ENCODE data around the gene SLC39A11.
"Not testable (repeated sequence)": the region's sequence is repeated elsewhere in the genome, so short reads cannot be mapped to it uniquely, and the experiment has no call there.

The SLC39A11 gene

DNA sequence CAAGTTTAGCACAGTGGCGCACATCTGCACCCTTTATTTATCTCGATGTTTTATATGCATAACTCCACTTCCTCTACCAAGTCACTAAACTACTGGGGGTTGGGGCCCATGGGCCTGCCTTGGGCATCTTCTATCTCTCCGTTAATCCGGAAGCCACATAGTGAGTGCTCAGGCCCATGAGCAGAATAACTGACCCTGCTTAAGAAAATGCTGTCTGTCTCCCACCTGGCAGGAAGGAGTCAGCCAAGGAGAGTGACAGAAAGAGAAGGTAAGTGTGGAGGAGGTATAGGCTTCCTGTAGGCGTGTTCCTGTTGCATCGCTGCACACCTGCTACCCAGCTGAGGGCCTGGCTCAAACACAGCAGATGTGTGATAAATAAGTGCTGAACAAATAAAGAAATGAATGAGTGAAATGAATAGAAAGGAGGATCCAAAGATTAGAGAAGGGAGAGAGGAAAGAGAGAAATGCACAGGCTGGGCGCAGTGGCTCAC, 320.1 kb downstream of the SLC39A11 start:
- DNase-seq = no peak

GRCh38 chr17:72771734-72772133, 320.8 kb downstream of the SLC39A11 start:
- DNase-seq = no peak

GRCh38 chr17:72766761-72767356, 325.6 kb downstream of the SLC39A11 start:
- no peak for DNase-seq

GRCh38 chr17:72765368-72766153, 326.9 kb downstream of the SLC39A11 start:
- DNase-seq = no peak

DNA sequence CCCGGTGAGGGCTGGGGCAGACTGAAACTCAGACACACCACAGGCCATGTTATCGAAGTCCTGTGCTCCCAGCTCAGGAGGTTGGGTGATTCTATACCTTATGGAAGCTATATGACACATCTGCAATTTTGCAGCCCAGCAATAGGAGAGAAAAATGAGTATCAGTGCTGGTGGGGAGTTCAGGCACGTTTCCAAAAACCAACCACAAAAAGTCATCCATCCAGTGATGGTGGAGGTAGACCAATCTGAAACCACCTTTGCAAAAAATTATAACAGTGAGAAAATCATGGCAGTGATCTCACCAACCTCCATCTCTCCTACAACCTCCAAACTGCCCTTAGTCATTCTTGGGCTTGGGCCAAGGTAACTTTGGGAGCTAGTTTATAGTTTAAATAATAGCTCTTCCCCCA, 327.9 kb downstream of the SLC39A11 start:
- DNase-seq = no peak

GRCh38 chr17:72763981-72764380, 328.5 kb downstream of the SLC39A11 start:
- DNase-seq = no peak

- DNase-seq = not testable (repeated sequence)
Measured at GRCh38 chr17:72761893-72762575, 330.5 kb downstream of the SLC39A11 start.

- no peak for DNase-seq
Measured at GRCh38 chr17:72761431-72761830, 331.1 kb downstream of the SLC39A11 start.

- no peak for DNase-seq
Measured at GRCh38 chr17:72760368-72760767, 332.1 kb downstream of the SLC39A11 start.

GRCh38 chr17:72759301-72759700, 333.2 kb downstream of the SLC39A11 start:
- no peak for DNase-seq

GRCh38 chr17:72756256-72756655, 336.2 kb downstream of the SLC39A11 start:
- DNase-seq = no peak

DNA sequence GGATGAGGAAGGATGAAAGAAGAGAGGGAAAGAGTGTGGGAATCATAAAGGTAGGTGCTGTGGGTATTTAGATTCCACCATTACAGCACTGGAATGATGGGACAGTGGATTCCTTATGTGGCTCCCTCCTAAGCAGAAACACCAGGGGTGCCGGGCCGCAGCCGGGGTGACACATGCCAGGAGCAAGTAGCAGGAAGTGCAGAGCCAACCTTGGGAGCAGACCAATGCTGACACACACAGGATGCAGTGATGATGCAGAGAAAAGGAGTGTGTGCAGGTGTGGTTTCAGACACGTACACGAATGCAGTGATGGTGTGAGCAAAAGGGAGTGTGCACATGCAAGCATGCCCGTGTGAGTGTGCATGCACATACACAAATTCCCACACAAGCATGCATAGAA, 338.0 kb downstream of the SLC39A11 start:
- no peak for DNase-seq

- DNase-seq = no peak
Measured at GRCh38 chr17:72751746-72752145, 340.7 kb downstream of the SLC39A11 start.

GRCh38 chr17:72749119-72749572, 343.3 kb downstream of the SLC39A11 start:
- no peak for DNase-seq

- no peak for DNase-seq
Measured at GRCh38 chr17:72747501-72747900, 345.0 kb downstream of the SLC39A11 start.

- no peak for DNase-seq
Measured at GRCh38 chr17:72745241-72745640, 347.2 kb downstream of the SLC39A11 start.

DNA sequence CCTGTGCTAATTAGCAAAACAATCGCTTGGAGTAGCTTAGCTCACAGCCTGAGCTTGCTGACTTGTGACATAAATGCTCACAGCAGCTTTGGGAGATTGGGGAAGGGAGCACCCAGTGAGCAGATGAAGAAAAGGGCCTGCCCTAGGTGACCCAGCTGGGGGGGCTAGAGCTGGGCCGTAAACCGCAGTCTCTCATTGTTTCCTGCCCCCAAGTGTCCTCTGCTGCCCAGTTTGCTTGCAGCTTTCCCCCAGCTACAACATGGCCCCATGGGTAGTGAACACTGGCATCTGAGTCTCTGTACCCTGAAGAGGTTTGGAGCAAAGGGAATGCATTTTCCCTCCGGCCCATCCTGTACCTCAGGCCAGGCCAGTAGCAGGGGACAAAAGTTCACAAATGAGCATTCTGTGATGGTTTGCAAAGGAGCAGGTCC, 349.4 kb downstream of the SLC39A11 start:
- no peak for DNase-seq

GRCh38 chr17:72737151-72737690, 355.3 kb downstream of the SLC39A11 start:
- DNase-seq = no peak

GRCh38 chr17:72735592-72735991, 356.9 kb downstream of the SLC39A11 start:
- DNase-seq = no peak

- no peak for DNase-seq
Measured at GRCh38 chr17:72735048-72735447, 357.4 kb downstream of the SLC39A11 start.

DNA sequence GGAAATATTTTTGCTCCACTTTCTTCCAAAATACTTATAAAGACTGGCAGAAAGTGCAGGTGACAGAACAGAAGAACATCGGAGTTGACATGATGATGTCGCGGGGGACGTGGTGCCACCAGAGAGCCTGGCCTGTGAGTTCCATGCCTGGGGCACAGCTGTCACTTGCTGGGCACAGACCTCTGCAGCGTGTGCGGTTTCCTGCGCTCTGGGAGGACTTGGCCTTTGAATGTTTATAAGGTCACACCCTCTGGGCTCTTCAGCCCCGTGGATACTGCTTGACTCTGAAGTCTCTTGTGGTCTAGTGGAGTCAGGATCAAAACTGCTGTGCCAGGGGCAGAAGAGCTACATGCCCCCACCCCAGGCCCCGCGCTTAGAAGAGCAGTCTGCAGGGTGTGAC, 357.9 kb downstream of the SLC39A11 start:
- DNase-seq = no peak

DNA sequence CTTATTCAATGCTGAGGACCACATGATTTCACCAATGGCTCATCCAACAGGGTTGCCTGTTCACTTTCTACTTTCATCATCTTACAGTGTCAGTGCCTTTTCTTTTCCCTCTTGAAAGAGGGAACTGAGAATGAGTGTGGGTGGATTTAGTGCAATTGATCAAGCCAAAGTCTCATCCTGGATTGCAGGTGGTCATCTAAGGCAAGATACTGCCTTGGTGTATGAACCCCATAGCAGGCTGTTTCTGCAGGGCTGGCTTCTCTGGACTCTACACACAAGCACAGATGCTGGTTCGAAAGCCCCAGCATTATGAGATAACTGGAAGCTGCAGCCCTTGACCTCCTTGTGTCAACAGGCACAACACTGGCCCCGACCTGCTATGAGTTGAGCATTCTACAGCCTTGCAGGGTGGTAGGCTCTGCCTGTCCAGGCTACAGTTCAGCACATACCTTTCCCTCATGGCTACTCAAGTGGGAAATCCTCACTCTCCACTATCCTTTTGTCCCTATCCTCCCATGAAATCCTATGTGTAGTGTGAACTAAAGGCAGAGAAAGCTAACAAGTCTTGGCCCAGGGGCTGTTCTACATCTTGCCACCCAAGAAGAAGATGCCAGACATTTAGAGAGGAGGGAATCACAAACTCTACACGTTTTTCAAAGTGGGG, 358.7 kb downstream of the SLC39A11 start:
- DNase-seq = no peak
